WTC11 (cell line): Measurements from ENCODE around the gene RNF126. TPM values are rescaled to one million over a fixed set of nuclear protein-coding genes. Genes with fewer than 3 reads are reported as not detected.

Experiments
- ATAC-seq: fragments of 200-7000 bp; cut with Tn5 transposase; 2 replicates; pipeline ENCODE4 v1.10.0; 2021; ENCODE audit warnings: mild to moderate bottlenecking, moderate library complexity
- CTCF ChIA-PET: fragments of 300-600 bp; sonication (Branson Sonifier 250); formaldehyde crosslinking; loops from one replicate; lab custom pipeline; 2021; ENCODE audit warnings: antibody characterized with exemption; lab: Charles Lee
- POLR2A ChIA-PET: fragments of 350-600 bp; sonication (Branson Sonifier 250); formaldehyde crosslinking; loops from one replicate; lab custom pipeline; 2021; ENCODE audit warnings: antibody characterized with exemption; lab: Charles Lee
- DNase-seq: peaks from one replicate; pipeline ENCODE4 v3.0.0; 2021; ENCODE audit warnings: low spot score
- H3K27ac Mint-ChIP-seq: 2 replicates; pipeline ENCODE4 v1.8.0; 2021; ENCODE audit warnings: mixed read lengths
- H3K27me3 Mint-ChIP-seq: 2 replicates; pipeline ENCODE4 v1.8.0; 2021; ENCODE audit warnings: low read depth, mild to moderate bottlenecking, moderate library complexity, mixed read lengths
- H3K36me3 Mint-ChIP-seq: 2 replicates; pipeline ENCODE4 v1.8.0; 2021; ENCODE audit warnings: mixed read lengths
- H3K4me1 Mint-ChIP-seq: 2 replicates; pipeline ENCODE4 v1.8.0; 2022; ENCODE audit warnings: mixed read lengths
- H3K4me3 Mint-ChIP-seq: 2 replicates; pipeline ENCODE4 v1.8.0; 2021; ENCODE audit warnings: mild to moderate bottlenecking, moderate library complexity, mixed read lengths
- H3K9me3 Mint-ChIP-seq: 2 replicates; pipeline ENCODE4 v1.8.0; 2021; ENCODE audit warnings: mixed read lengths
- ATF1 ChIP-seq: sonication (generic); formaldehyde crosslinking; IDR thresholded peaks from 2 replicates; pipeline ENCODE4 v1.8.1; 2023; ENCODE audit warnings: mild to moderate bottlenecking, moderate library complexity, missing genetic modification reagents
- ATF2 ChIP-seq: sonication (generic); formaldehyde crosslinking; IDR thresholded peaks from 2 replicates; pipeline ENCODE4 v1.8.1; 2022; ENCODE audit warnings: low read depth, missing genetic modification reagents, borderline replicate concordance
- CREM ChIP-seq: sonication (generic); formaldehyde crosslinking; IDR thresholded peaks from 2 replicates; pipeline ENCODE4 v1.8.1; 2022; ENCODE audit warnings: mild to moderate bottlenecking, missing genetic modification reagents, moderate library complexity
- ESRRA ChIP-seq: sonication (generic); formaldehyde crosslinking; IDR thresholded peaks from 2 replicates; pipeline ENCODE4 v1.8.1; 2022; ENCODE audit warnings: mild to moderate bottlenecking, missing genetic modification reagents, borderline replicate concordance
- FOXP4 ChIP-seq: sonication (generic); formaldehyde crosslinking; IDR thresholded peaks from 2 replicates; pipeline ENCODE4 v1.8.0; 2022; ENCODE audit warnings: mild to moderate bottlenecking, missing genetic modification reagents
- JAZF1 ChIP-seq: fragments of 250-450 bp; sonication (Bioruptor Pico); IDR thresholded peaks from 2 replicates; pipeline ENCODE4 v1.9.0; 2021; ENCODE audit warnings: moderate library complexity, mild to moderate bottlenecking, inconsistent platforms
- JUN ChIP-seq: sonication (generic); formaldehyde crosslinking; IDR thresholded peaks from 2 replicates; pipeline ENCODE4 v1.8.0; 2023; ENCODE audit warnings: mild to moderate bottlenecking, missing genetic modification reagents
- MYBL2 ChIP-seq: sonication (generic); formaldehyde crosslinking; IDR thresholded peaks from 2 replicates; pipeline ENCODE4 v1.8.1; 2023; ENCODE audit warnings: mild to moderate bottlenecking, moderate library complexity, missing genetic modification reagents
- NFATC4 ChIP-seq: fragments of 250-450 bp; sonication (Bioruptor Pico); IDR thresholded peaks from 2 replicates; pipeline ENCODE4 v1.9.0; 2021; ENCODE audit warnings: mild to moderate bottlenecking
- NR2C2 ChIP-seq: sonication (generic); formaldehyde crosslinking; IDR thresholded peaks from 2 replicates; pipeline ENCODE4 v1.8.0; 2022; ENCODE audit warnings: mild to moderate bottlenecking, missing genetic modification reagents
- OVOL2 ChIP-seq: fragments of 250-450 bp; sonication (Bioruptor Pico); IDR thresholded peaks from 2 replicates; pipeline ENCODE4 v1.9.0; 2021; ENCODE audit warnings: mild to moderate bottlenecking, borderline replicate concordance
- PRDM15 ChIP-seq: sonication (generic); formaldehyde crosslinking; IDR thresholded peaks from 2 replicates; pipeline ENCODE4 v1.8.0; 2022; ENCODE audit warnings: missing genetic modification reagents
- RELA ChIP-seq: sonication (generic); formaldehyde crosslinking; IDR thresholded peaks from 2 replicates; pipeline ENCODE4 v1.8.1; 2022; ENCODE audit warnings: missing genetic modification reagents, mild to moderate bottlenecking, borderline replicate concordance
- RORB ChIP-seq: fragments of 250-450 bp; sonication (Bioruptor Pico); IDR thresholded peaks from 2 replicates; pipeline ENCODE4 v1.9.0; 2021; ENCODE audit warnings: mild to moderate bottlenecking
- SMAD3 ChIP-seq: sonication (generic); formaldehyde crosslinking; IDR thresholded peaks from 2 replicates; pipeline ENCODE4 v1.8.0; 2022; ENCODE audit warnings: missing genetic modification reagents, mild to moderate bottlenecking, borderline replicate concordance
- SMAD4 ChIP-seq: sonication (generic); formaldehyde crosslinking; IDR thresholded peaks from 2 replicates; pipeline ENCODE4 v1.8.0; 2022; ENCODE audit warnings: mild to moderate bottlenecking, missing genetic modification reagents
- TEAD1 ChIP-seq: sonication (generic); formaldehyde crosslinking; IDR thresholded peaks from 2 replicates; pipeline ENCODE4 v1.8.0; 2022; ENCODE audit warnings: mild to moderate bottlenecking, missing genetic modification reagents
- TEAD4 ChIP-seq: sonication (generic); formaldehyde crosslinking; IDR thresholded peaks from 2 replicates; pipeline ENCODE4 v1.8.0; 2022; ENCODE audit warnings: mild to moderate bottlenecking, missing genetic modification reagents
- TP53 ChIP-seq: sonication (generic); formaldehyde crosslinking; IDR thresholded peaks from 2 replicates; pipeline ENCODE4 v1.8.1; 2023; ENCODE audit warnings: mild to moderate bottlenecking, missing genetic modification reagents
- USF2 ChIP-seq: sonication (generic); formaldehyde crosslinking; IDR thresholded peaks from 2 replicates; pipeline ENCODE4 v1.8.1; 2023; ENCODE audit warnings: mild to moderate bottlenecking, missing genetic modification reagents, moderate library complexity
- ZBTB21 ChIP-seq: sonication (generic); formaldehyde crosslinking; IDR thresholded peaks from 2 replicates; pipeline ENCODE4 v1.8.1; 2023; ENCODE audit warnings: mild to moderate bottlenecking, missing genetic modification reagents, borderline replicate concordance
- ZNF263 ChIP-seq: sonication (generic); formaldehyde crosslinking; IDR thresholded peaks from 2 replicates; pipeline ENCODE4 v1.8.1; 2022; ENCODE audit warnings: low read depth, mild to moderate bottlenecking, moderate library complexity, missing genetic modification reagents
- ZNF396 ChIP-seq: fragments of 250-450 bp; sonication (Bioruptor Pico); IDR thresholded peaks from 2 replicates; pipeline ENCODE4 v1.8.0; 2021; ENCODE audit warnings: mild to moderate bottlenecking, moderate library complexity, borderline replicate concordance
- total RNA-seq: library from RNA; stranded (reverse); gene quantifications from 3 replicates; pipeline ENCODE4 v1.2.3, GENCODE V29; 2021
- TF ChIP-seq, protein P1 (sequence below): fragments of 200-600 bp; IDR thresholded peaks from 2 replicates; pipeline ENCODE4 v1.8.0; 2022; ENCODE audit warnings: antibody characterized with exemption
- TF ChIP-seq, protein P2 (sequence below): sonication (generic); formaldehyde crosslinking; IDR thresholded peaks from 2 replicates; pipeline ENCODE4 v1.8.1; 2023; ENCODE audit warnings: mild to moderate bottlenecking, missing genetic modification reagents, moderate library complexity

Gene RNF126
- total RNA-seq, 1 experiment from 2014 or later, result 84.4 TPM

DNA sequence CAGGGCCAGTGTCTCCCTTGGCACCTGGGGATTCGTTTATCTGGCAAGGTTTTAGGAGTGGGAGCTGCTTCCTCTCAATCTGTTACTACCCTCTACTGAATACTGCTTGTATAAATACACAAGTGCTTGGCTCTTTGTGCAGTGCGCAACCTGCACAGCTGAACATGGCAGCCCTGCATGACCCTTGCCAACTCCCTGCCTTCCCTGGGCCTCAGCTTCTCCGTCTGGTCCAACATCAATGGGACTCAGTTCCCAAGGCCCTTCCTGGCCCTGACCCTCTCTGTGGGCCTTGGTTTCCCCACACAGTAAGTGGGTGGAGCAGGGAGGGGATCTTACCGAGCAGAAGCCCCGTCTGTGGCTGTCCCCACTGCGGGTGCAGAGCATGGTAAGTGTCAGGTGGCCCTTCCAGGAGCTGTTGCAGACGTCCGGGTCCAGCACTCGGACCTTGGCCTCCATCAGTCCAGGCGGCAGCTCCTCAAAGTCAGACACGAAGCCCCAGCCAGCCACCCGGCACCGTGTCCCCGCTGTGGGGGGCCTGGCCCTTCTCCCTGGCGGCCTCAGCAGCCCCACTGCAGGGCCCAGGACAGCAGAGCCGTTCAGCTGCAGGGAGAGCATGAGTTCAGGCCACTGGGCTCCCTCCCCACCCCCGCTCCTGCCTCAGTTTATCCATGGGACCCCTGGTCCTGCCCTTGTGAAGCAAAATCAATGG, 23.7 kb upstream of the RNF126 start:
- H3K4me3 Mint-ChIP-seq, result no peak overlapping the region
- no peaks in the 10 kb centered on the region for H3K36me3 Mint-ChIP-seq
- no peaks in the 10 kb centered on the region for H3K9me3 Mint-ChIP-seq
- H3K27ac Mint-ChIP-seq, result no peak overlapping the region
- TF ChIP-seq SMAD3, result no peak
- no peak for TF ChIP-seq NR2C2 (CRISPR knock-in tag)
- no peak for TF ChIP-seq PRDM15 (CRISPR knock-in tag)
- no peak for TF ChIP-seq ZBTB21 (CRISPR knock-in tag)
- no peak for TF ChIP-seq TP53 (CRISPR knock-in tag)
- no peak for TF ChIP-seq SMAD4 (CRISPR knock-in tag)
- TF ChIP-seq OVOL2 (CRISPR knock-in tag), result no peak
- TF ChIP-seq, all 79 proteins: peak for 0
- ChIA-PET POLR2A (no interaction called here), CTCF (interaction anchor here (0.9 kb wide), 1 partner anchor 13 kb away, joined by 3 read pairs; no protein-coding TSS in a partner anchor)
- no peak for DNase-seq
- Mint-ChIP-seq H3K27me3 (no peaks in the 10 kb centered on the region), H3K4me1 (no peaks in the 10 kb centered on the region)
- no peak for ATAC-seq

DNA sequence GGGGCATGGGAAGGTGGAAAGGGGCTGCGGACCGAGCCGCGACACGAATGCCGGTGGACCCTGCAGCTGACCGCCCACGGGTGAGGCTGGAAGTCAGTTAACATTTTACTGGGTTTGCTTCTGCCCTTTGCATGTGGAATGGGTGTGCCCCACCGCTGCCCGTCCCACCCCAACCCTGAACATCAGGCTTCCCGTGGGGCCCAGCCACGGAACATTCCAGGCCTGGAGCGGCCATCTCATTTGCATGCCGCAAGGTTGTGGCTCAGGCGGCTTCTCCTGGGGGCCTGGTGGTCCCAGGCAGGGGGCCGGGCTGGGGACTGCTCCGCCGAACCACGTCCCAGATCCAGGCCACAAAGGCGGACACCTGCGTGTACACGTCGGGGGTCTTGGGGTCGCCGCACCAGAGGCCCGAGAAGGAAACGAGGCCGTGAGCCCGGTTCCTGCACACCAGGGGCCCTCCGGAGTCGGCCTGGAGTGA, 22.5 kb upstream of the RNF126 start:
- TF ChIP-seq TEAD4, result no peak
- TF ChIP-seq, protein P1, sequence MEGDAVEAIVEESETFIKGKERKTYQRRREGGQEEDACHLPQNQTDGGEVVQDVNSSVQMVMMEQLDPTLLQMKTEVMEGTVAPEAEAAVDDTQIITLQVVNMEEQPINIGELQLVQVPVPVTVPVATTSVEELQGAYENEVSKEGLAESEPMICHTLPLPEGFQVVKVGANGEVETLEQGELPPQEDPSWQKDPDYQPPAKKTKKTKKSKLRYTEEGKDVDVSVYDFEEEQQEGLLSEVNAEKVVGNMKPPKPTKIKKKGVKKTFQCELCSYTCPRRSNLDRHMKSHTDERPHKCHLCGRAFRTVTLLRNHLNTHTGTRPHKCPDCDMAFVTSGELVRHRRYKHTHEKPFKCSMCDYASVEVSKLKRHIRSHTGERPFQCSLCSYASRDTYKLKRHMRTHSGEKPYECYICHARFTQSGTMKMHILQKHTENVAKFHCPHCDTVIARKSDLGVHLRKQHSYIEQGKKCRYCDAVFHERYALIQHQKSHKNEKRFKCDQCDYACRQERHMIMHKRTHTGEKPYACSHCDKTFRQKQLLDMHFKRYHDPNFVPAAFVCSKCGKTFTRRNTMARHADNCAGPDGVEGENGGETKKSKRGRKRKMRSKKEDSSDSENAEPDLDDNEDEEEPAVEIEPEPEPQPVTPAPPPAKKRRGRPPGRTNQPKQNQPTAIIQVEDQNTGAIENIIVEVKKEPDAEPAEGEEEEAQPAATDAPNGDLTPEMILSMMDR, result no peak
- no peak for TF ChIP-seq NFATC4 (CRISPR knock-in tag)
- no peak for TF ChIP-seq ESRRA
- no peak for TF ChIP-seq TEAD1 (CRISPR knock-in tag)
- TF ChIP-seq ZNF396, result no peak
- no peak for TF ChIP-seq ATF2 (CRISPR knock-in tag)
- TF ChIP-seq RORB, result no peak
- no peak for TF ChIP-seq MYBL2 (CRISPR knock-in tag)
- TF ChIP-seq JUN, result no peak
- TF ChIP-seq FOXP4 (CRISPR knock-in tag), result no peak
- TF ChIP-seq USF2, result no peak
- TF ChIP-seq CREM (CRISPR knock-in tag), result no peak
- TF ChIP-seq, protein P2, sequence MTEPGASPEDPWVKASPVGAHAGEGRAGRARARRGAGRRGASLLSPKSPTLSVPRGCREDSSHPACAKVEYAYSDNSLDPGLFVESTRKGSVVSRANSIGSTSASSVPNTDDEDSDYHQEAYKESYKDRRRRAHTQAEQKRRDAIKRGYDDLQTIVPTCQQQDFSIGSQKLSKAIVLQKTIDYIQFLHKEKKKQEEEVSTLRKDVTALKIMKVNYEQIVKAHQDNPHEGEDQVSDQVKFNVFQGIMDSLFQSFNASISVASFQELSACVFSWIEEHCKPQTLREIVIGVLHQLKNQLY, result no peak
- TF ChIP-seq ZNF263 (CRISPR knock-in tag), result no peak
- no peak for TF ChIP-seq ATF1 (CRISPR knock-in tag)
- no peak for TF ChIP-seq RELA (CRISPR knock-in tag)
- no peak for TF ChIP-seq JAZF1 (CRISPR knock-in tag)
- TF ChIP-seq, all 79 proteins: peak for 0
- no peaks in the 10 kb centered on the region for H3K4me1 Mint-ChIP-seq
- no peak overlapping the region for H3K4me3 Mint-ChIP-seq
- DNase-seq, result no peak
- POLR2A ChIA-PET, result no interaction called here
- H3K27me3 Mint-ChIP-seq, result no peaks in the 10 kb centered on the region
- CTCF ChIA-PET, result interaction anchor here (1.2 kb wide), 1 partner anchor 49 kb away, joined by 3 read pairs; no protein-coding TSS in a partner anchor
- H3K27ac Mint-ChIP-seq, result no peak overlapping the region
- no peaks in the 10 kb centered on the region for H3K9me3 Mint-ChIP-seq
- ATAC-seq, result no peak
- no peaks in the 10 kb centered on the region for H3K36me3 Mint-ChIP-seq
